Stomach (tissue), 9 donors: ENCODE results near the gene GNAS. TPM values are rescaled to one million over a fixed set of nuclear protein-coding genes. Genes with fewer than 3 reads are reported as not detected.

Source experiments
- DNase-seq, 2 donors: peaks; one replicate each; pipeline versions ENCODE4 v3.0.0 to v3.0.0-alpha.2; 2013 to 2019
- H3K27ac ChIP-seq, 5 donors: fragments of 200-600 bp in 4 of 5; sonication (generic) in 4 of 5; one replicate each; pipeline ENCODE4 v1.5.1; 2013 to 2019; ENCODE audit warnings: mild to moderate bottlenecking in 1 of 5, moderate library complexity in 1 of 5
- H3K27me3 ChIP-seq, 3 donors: fragments of 200-600 bp; sonication (generic); one replicate each; pipeline ENCODE4 v1.5.1; 2017 to 2019; ENCODE audit warnings: mixed run types in 1 of 3
- H3K36me3 ChIP-seq, 4 donors: fragments of 200-600 bp; sonication (generic); 1 replicate in 3 of 4; 2 replicates in 1 of 4; pipeline ENCODE4 v1.5.1; 2016 to 2019
- H3K4me1 ChIP-seq, 4 donors: fragments of 200-600 bp; sonication (generic); one replicate each; pipeline ENCODE4 v1.5.1; 2016 to 2019
- H3K4me3 ChIP-seq, 4 donors: fragments of 200-600 bp; sonication (generic) in 3 of 4; one replicate each; pipeline ENCODE4 v1.5.1; 2016 to 2019; ENCODE audit warnings: mild to moderate bottlenecking in 1 of 4
- H3K9me3 ChIP-seq, 4 donors: fragments of 200-600 bp; sonication (generic); one replicate each; pipeline ENCODE4 v1.5.1; 2016 to 2019
- CTCF ChIP-seq, 7 experiments: fragments of 450-650 bp in 4 of 7; fragments of 200-600 bp in 3 of 7; sonication (generic) in 3 of 7; IDR thresholded peaks; one replicate each; pipeline ENCODE4 v1.5.1; 2016 to 2019; ENCODE audit warnings: antibody characterized with exemption in 7 of 7, control low read depth in 2 of 7, mild to moderate bottlenecking in 1 of 7
- EP300 ChIP-seq: sonication (generic); formaldehyde crosslinking; IDR thresholded peaks from one replicate; pipeline ENCODE4 v1.6.1; 2017; ENCODE audit warnings: antibody characterized with exemption
- POLR2A ChIP-seq, 4 donors: fragments of 450-650 bp; IDR thresholded peaks; one replicate each; pipeline ENCODE4 v1.6.1; 2016; ENCODE audit warnings: antibody characterized with exemption in 4 of 4, control low read depth in 2 of 4, mild to moderate bottlenecking in 1 of 4, moderate library complexity in 1 of 4
- POLR2AphosphoS5 ChIP-seq, 3 donors: sonication (generic); formaldehyde crosslinking; IDR thresholded peaks; one replicate each; pipeline ENCODE4 v1.6.1; 2016; ENCODE audit warnings: antibody characterized with exemption in 3 of 3
- WGBS, 5 donors: extraction: QIAGEN DNeasy Blood & Tissue Kit in 3 of 5; methylation state at CpG; one replicate each; pipeline versions ENCODE4 v1.1.5 to v1.1.7; 2013 to 2018; 5-methylcytosine and 5-hydroxymethylcytosine counted together
- intact Hi-C: fragments of 100-400 bp; cut with DNase I; formaldehyde crosslinking; loops from one replicate; pipeline ENCODE4 v1.15.1; 2023; ENCODE audit warnings: low total_unique reads
- polyA plus RNA-seq, 3 donors: library from polyadenylated mRNA; stranded (reverse); fragments of 200-250 nt; gene quantifications; one replicate each; pipeline ENCODE4 v1.2.3, GENCODE V29; 2013
- small RNA-seq, 4 donors: library from RNA; depleted of rRNA; stranded (forward); fragments of <200 nt; gene quantifications; one replicate each; pipeline ENCODE3, GENCODE V24; 2016
- total RNA-seq, 5 donors: library from RNA; depleted of rRNA; stranded (reverse); fragments of >200 nt; gene quantifications; one replicate each; pipeline versions ENCODE4 v1.1.0 to v1.2.3, GENCODE V29; 2014 to 2016
- donor health status: healthy with polysubstance abuse.
- donor health status: Bipolar disorder and iron deficiency.
- donor health status: healthy.

The GNAS gene
- total and polyA plus RNA-seq, 8 donors: 306 to 1,010 (median 704) TPM

DNA sequence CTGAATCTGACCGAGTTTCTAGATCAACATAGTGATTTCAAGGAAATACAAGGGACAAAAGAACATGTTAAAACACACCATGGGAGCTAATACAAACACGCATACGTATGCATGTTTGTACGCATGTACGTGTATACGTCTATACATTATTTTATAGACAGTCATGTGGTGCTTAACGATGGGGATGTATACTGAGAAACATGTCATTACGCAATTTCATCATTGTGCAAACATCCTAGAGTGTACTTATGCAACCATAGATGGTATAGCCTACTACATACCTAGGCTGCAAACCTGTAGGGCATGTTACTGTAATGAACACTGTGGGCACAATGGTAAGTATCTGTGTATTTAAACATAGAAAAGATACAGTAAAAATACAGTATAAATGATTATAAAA is 103.6 kb downstream of the GNAS start:
- TF ChIP-seq POLR2AphosphoS5 (IDR thresholded peaks at IDR 0.05): no peak
- TF ChIP-seq POLR2A (IDR thresholded peaks at IDR 0.05): no peak
- TF ChIP-seq CTCF (IDR thresholded peaks at IDR 0.05): no peak
- TF ChIP-seq EP300: no peak

DNA sequence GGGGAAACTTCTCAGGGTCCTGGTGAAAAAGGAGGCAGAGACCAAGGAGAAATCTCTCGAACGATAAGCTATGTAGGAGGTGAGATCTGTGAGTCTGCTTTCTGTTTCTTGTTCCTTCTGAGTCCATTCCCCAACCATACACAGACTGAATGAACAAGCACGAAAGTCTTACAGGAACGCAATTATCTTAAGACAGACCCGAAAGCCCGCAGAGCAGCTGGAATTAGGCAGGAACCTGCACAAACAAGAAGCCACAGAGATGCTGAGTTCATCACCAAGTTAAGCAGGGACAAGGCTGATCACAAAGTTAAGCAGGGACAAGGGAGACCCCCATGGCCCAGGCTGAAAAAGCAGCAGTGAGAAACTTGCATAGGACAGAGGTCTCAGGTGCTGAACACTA is 107.1 kb downstream of the GNAS start:
- intact Hi-C loops: no loop called here
- Histone ChIP-seq H3K9me3 (no peaks in the 10 kb centered on the region), H3K27me3 (no peaks in the 10 kb centered on the region), H3K36me3 (no peaks in the 10 kb centered on the region), H3K4me3 (no peak overlapping the region), H3K27ac (no peak overlapping the region), H3K4me1 (no peaks in the 10 kb centered on the region)
- no peak for DNase-seq
- 70 to 81% (median 72%) methylated on average over 6 of the region's 6 CpGs for WGBS, 5 donors
- TF ChIP-seq CTCF (IDR thresholded peaks at IDR 0.05): no peak
- no peak for TF ChIP-seq POLR2AphosphoS5 (IDR thresholded peaks at IDR 0.05)
- no peak for TF ChIP-seq EP300
- TF ChIP-seq POLR2A (IDR thresholded peaks at IDR 0.05): no peak

More for the DNA sequence above, 103.6 kb downstream of the GNAS start:
- 82 to 88% (median 83%) methylated on average over 8 of the region's 8 CpGs for WGBS, 5 donors
- no peak for DNase-seq
- Histone ChIP-seq H3K27me3 (no peaks in the 10 kb centered on the region), H3K4me1 (no peaks in the 10 kb centered on the region), H3K4me3 (no peak overlapping the region), H3K9me3 (no peaks in the 10 kb centered on the region), H3K36me3 (no peaks in the 10 kb centered on the region), H3K27ac (no peak overlapping the region)
- intact Hi-C loops: no loop called here

Small RNA genes within 50 kb of the gene (small RNA-seq; reads per million reads assigned to genes)
- 0 reads per million in 4 donors for gene MIR298
- gene RF02127: 0 reads per million in 4 donors
- 0 reads per million in 4 donors for gene RF02128
- 0 reads per million in 4 donors for gene RF02130
- 0 reads per million in 4 donors for gene RF02131

Other genes starting within 250 kb of the GNAS start
- gene STX16, start 201.4 kb upstream of the GNAS start, total RNA-seq: 100 to 1,000 TPM in 2 of 5 donors, 10 to 100 TPM in 3; 30.4 to 179 (median 79.0) TPM
- gene STX16, start 201.4 kb upstream of the GNAS start, polyA plus RNA-seq: 10 to 100 TPM; 12.8 to 38.0 (median 14.8) TPM
- 100 to 1,000 TPM in 2 of 5 donors, 10 to 100 TPM in 3; 29.7 to 134 (median 60.7) TPM for gene NPEPL1, start 159.9 kb upstream of the GNAS start, total RNA-seq
- gene NPEPL1, start 159.9 kb upstream of the GNAS start, polyA plus RNA-seq: 10 to 100 TPM; 15.3 to 36.2 (median 27.8) TPM
- gene GNAS-AS1, start 1.8 kb upstream of the GNAS start, total RNA-seq: 10 to 100 TPM in 1 of 5 donors, 1 to 10 TPM in 1, under 1 TPM in 1, not detected in 2; 0.92 to 45.5 (median 2.6) TPM
- under 1 TPM in 1 of 3 donors, not detected in 2; 0.15 TPM for gene GNAS-AS1, start 1.8 kb upstream of the GNAS start, polyA plus RNA-seq
- gene NELFCD, start 128.5 kb downstream of the GNAS start, total RNA-seq: 10 to 100 TPM; 20.9 to 59.5 (median 41.1) TPM
- gene NELFCD, start 128.5 kb downstream of the GNAS start, polyA plus RNA-seq: 10 to 100 TPM; 34.7 to 47.5 (median 41.4) TPM
- 100 to 1,000 TPM in 1 of 5 donors, 10 to 100 TPM in 4; 35.3 to 134 (median 56.9) TPM for gene CTSZ, start 154.5 kb downstream of the GNAS start, total RNA-seq
- gene CTSZ, start 154.5 kb downstream of the GNAS start, polyA plus RNA-seq: 10 to 100 TPM; 41.7 to 59.1 (median 55.5) TPM
- under 1 TPM in 1 of 5 donors, not detected in 4; 0.55 TPM for gene TUBB1, start 166.7 kb downstream of the GNAS start, total RNA-seq
- gene TUBB1, start 166.7 kb downstream of the GNAS start, polyA plus RNA-seq: under 1 TPM in 2 of 3 donors, not detected in 1; 0.03 to 0.12 TPM
- 100 to 1,000 TPM in 1 of 5 donors, 10 to 100 TPM in 4; 20.4 to 101 (median 27.4) TPM for gene ATP5F1E, start 179.6 kb downstream of the GNAS start, total RNA-seq
- 10 to 100 TPM; 56.4 to 78.5 (median 71.5) TPM for gene ATP5F1E, start 179.6 kb downstream of the GNAS start, polyA plus RNA-seq
- gene PRELID3B, start 190.1 kb downstream of the GNAS start, total RNA-seq: 100 to 1,000 TPM in 1 of 5 donors, 10 to 100 TPM in 4; 35.7 to 322 (median 72.7) TPM
- gene PRELID3B, start 190.1 kb downstream of the GNAS start, polyA plus RNA-seq: 10 to 100 TPM; 20.0 to 65.8 (median 31.3) TPM